ENCODE results near the gene CXorf66.
"Not testable (repeated sequence)": the region's sequence is repeated elsewhere in the genome, so short reads cannot be mapped to it uniquely, and the experiment has no call there.

CXorf66 gene

GRCh38 chrX:139924069-139924695 lies 41.1 kb downstream of the CXorf66 start:
- DNase-seq: no peak

GRCh38 chrX:139921142-139921541 lies 44.2 kb downstream of the CXorf66 start:
- DNase-seq: not testable (repeated sequence)

- DNase-seq: no peak
Measured at GRCh38 chrX:139920316-139920715, 45.0 kb downstream of the CXorf66 start.

- DNase-seq: no peak
Measured at GRCh38 chrX:139914421-139914820, 50.9 kb downstream of the CXorf66 start.

- DNase-seq: no peak
Measured at GRCh38 chrX:139909712-139910111, 55.6 kb downstream of the CXorf66 start.

- no peak for DNase-seq
Measured at GRCh38 chrX:139907078-139907477, 58.2 kb downstream of the CXorf66 start.

GRCh38 chrX:139905743-139906142 lies 59.6 kb downstream of the CXorf66 start:
- no peak for DNase-seq
